HepG2 (cell line): ENCODE results near the gene KLHL30. TPM values are rescaled to one million over a fixed set of nuclear protein-coding genes. Genes with fewer than 3 reads are reported as not detected.

ENCODE experiments used
- ATAC-seq: fragments of 200-7000 bp; cut with Tn5 transposase; 3 replicates; pipeline ENCODE4 v1.9.1; 2020; ENCODE audit warnings: mild to moderate bottlenecking, moderate library complexity
- BruUV-seq: library from RNA; stranded (reverse); fragments of 400-500 nt; replicated peaks from 2 replicates; lab custom pipeline; 2021; lab: Mats Ljungman, UMichigan
- CTCF ChIA-PET: fragments of 300-600 bp; formaldehyde crosslinking; extraction: SDS; loops from one replicate; lab custom pipeline; 2021; ENCODE audit warnings: low total read pairs, inconsistent platforms, low intra/inter-chr PET ratio; lab: Yijun Ruan, JAX
- POLR2A ChIA-PET: fragments of 350-600 bp; sonication (Branson Sonifier 250); formaldehyde crosslinking; loops from one replicate; lab custom pipeline; 2020; ENCODE audit warnings: antibody characterized with exemption, inconsistent platforms; lab: Yijun Ruan, JAX
- DNase-seq: peaks from one replicate; pipeline ENCODE4 v3.0.0-alpha.2; 2015; ENCODE audit warnings: low spot score
- FAIRE-seq: peaks from 3 replicates; lab custom pipeline; 2011; peaks lifted over from hg19 to GRCh38; lab: Jason Lieb, UNC
- H2AFZ ChIP-seq: one replicate; pipeline ENCODE4 v1.6.1; 2011; ENCODE audit warnings: low read length, inconsistent platforms
- H3K27ac ChIP-seq: fragments of 300-600 bp; 3 replicates; pipeline ENCODE4 v1.8.0; 2011; ENCODE audit warnings: mixed run types, mild to moderate bottlenecking, mixed read lengths, low read length, inconsistent platforms; ENCODE audit not compliant: insufficient read depth; ENCODE audit errors: extremely low read length
- H3K27me3 ChIP-seq, 2 experiments: fragments of 200-600 bp in 1 of 2; 2 replicates in 1 of 2; 3 replicates in 1 of 2; pipeline versions ENCODE4 v1.6.0 to v1.8.0; 2011; ENCODE audit warnings: low read length in 2 of 2, mild to moderate bottlenecking in 2 of 2, moderate library complexity in 2 of 2, inconsistent platforms in 1 of 2; ENCODE audit not compliant: insufficient read depth in 2 of 2, control insufficient read depth in 1 of 2
- H3K36me3 ChIP-seq, 2 experiments: fragments of 200-600 bp in 1 of 2; replicated peaks in 1 of 2; 2 replicates in 1 of 2; 3 replicates in 1 of 2; pipeline versions ENCODE4 v1.5.1 to v1.8.0; 2011; ENCODE audit warnings: low read length in 2 of 2, inconsistent platforms in 1 of 2; ENCODE audit not compliant: insufficient read depth in 2 of 2, control insufficient read depth in 1 of 2
- H3K4me1 ChIP-seq: 2 replicates; pipeline ENCODE4 v1.5.1; 2012; ENCODE audit warnings: low read length, inconsistent platforms; ENCODE audit not compliant: insufficient read depth
- H3K4me2 ChIP-seq: 2 replicates; pipeline ENCODE4 v1.6.0; 2011; ENCODE audit warnings: low read depth, low read length, inconsistent platforms
- H3K4me3 ChIP-seq, 3 experiments: fragments of 200-600 bp in 1 of 3; sonication (generic), shearing (Covaris generic) in 1 of 3; replicated peaks in 1 of 3; 2 replicates each; pipeline ENCODE4 v1.5.1; 2011 to 2016; ENCODE audit warnings: low read length in 3 of 3, inconsistent platforms in 2 of 3, low read depth in 2 of 3, mild to moderate bottlenecking in 2 of 3, control low read depth in 1 of 3, mixed read lengths in 1 of 3; ENCODE audit not compliant: insufficient read depth in 1 of 3
- H3K79me2 ChIP-seq: one replicate; pipeline ENCODE4 v1.6.1; 2011; ENCODE audit warnings: low read length, inconsistent platforms; ENCODE audit not compliant: insufficient read depth
- H3K9ac ChIP-seq: 2 replicates; pipeline ENCODE4 v1.6.0; 2011; ENCODE audit warnings: mild to moderate bottlenecking, low read depth, low read length, inconsistent platforms; ENCODE audit not compliant: insufficient read depth
- H3K9me3 ChIP-seq: 2 replicates; pipeline ENCODE4 v1.5.1; 2012; ENCODE audit warnings: mild to moderate bottlenecking, low read length
- H4K20me1 ChIP-seq: 2 replicates; pipeline ENCODE4 v1.6.0; 2011; ENCODE audit warnings: inconsistent platforms, mild to moderate bottlenecking, low read length, moderate library complexity; ENCODE audit not compliant: insufficient read depth
- AGO2 ChIP-seq: fragments of 200-400 bp; formaldehyde crosslinking; optimal IDR thresholded peaks from 2 replicates; pipeline ENCODE3; 2017; ENCODE audit warnings: mild to moderate bottlenecking, low read depth, low read length, moderate library complexity
- FOSL2 ChIP-seq: sonication (generic); formaldehyde crosslinking; IDR thresholded peaks from 2 replicates; pipeline ENCODE4 v1.4.0; 2020; ENCODE audit warnings: missing genetic modification reagents
- ZNF674 ChIP-seq: sonication (generic); formaldehyde crosslinking; IDR thresholded peaks from 2 replicates; pipeline ENCODE4 v1.5.0; 2020; ENCODE audit warnings: low read depth, mild to moderate bottlenecking, missing genetic modification reagents
- WGBS: methylation state at CpG from one replicate; pipeline ENCODE4 v1.1.6; 2017; ENCODE audit warnings: low lambda C conversion rate; 5-methylcytosine and 5-hydroxymethylcytosine counted together
- in situ Hi-C: cut with HindIII; loops from 2 replicates; pipeline ENCODE4 v1.10.0; 2017; ENCODE audit warnings: low pct_unique_long_range_greater_than_20kb; ENCODE audit not compliant: extremely low pct_ligation_motif_present
- intact Hi-C: fragments of 100-400 bp; cut with micrococcal nuclease; formaldehyde crosslinking; loops from one replicate; pipeline ENCODE4 v1.10.0; 2022; ENCODE audit not compliant: unreplicated experiment
- polyA plus RNA-seq, 8 experiments: library from polyadenylated mRNA; depleted of rRNA in 3 of 8; stranded (reverse) in 7 of 8; unstranded in 1 of 8; fragments of >200 nt; fragmentation: Illumina TruSeq in 4 of 8; extraction: Trizol in 4 of 8; gene quantifications; 2 replicates each; pipeline versions ENCODE4 v1.2.1 to v1.2.3, GENCODE V29; 2011 to 2016; ENCODE audit warnings: low read depth in 4 of 8, missing spikeins in 1 of 8, mixed read lengths in 1 of 8; ENCODE audit not compliant: insufficient read depth in 1 of 8
- total RNA-seq, 5 experiments: library from RNA; depleted of rRNA; stranded (reverse); fragments of >200 nt; fragmentation: Illumina TruSeq; extraction: Trizol; gene quantifications; 2 replicates each; pipeline ENCODE4 v1.2.3, GENCODE V29; 2016; ENCODE audit warnings: low read depth in 1 of 5
- TF ChIP-seq, protein P1 (sequence below): sonication (generic); formaldehyde crosslinking; IDR thresholded peaks from 2 replicates; pipeline ENCODE4 v1.4.0; 2020; ENCODE audit warnings: missing genetic modification reagents, mild to moderate bottlenecking, borderline replicate concordance
- TF ChIP-seq, protein P2 (sequence below), 2 experiments: fragments of 450-650 bp in 1 of 2; sonication (generic) in 1 of 2; formaldehyde crosslinking; IDR thresholded peaks; 2 replicates each; pipeline versions ENCODE4 v1.5.0 to v1.8.0; 2020 to 2022; ENCODE audit warnings: mild to moderate bottlenecking in 1 of 2, missing genetic modification reagents in 1 of 2
- TF ChIP-seq, protein P3 (sequence below): IDR thresholded peaks from 2 replicates; pipeline ENCODE4 v1.6.1; 2018; ENCODE audit warnings: missing genetic modification reagents

KLHL30 gene
- total and polyA plus RNA-seq, 2 of the 13 experiments (the other 11 are each of a cell fraction or from before 2014, with no cell fraction given): 0.05 TPM; not detected in 1

DNA sequence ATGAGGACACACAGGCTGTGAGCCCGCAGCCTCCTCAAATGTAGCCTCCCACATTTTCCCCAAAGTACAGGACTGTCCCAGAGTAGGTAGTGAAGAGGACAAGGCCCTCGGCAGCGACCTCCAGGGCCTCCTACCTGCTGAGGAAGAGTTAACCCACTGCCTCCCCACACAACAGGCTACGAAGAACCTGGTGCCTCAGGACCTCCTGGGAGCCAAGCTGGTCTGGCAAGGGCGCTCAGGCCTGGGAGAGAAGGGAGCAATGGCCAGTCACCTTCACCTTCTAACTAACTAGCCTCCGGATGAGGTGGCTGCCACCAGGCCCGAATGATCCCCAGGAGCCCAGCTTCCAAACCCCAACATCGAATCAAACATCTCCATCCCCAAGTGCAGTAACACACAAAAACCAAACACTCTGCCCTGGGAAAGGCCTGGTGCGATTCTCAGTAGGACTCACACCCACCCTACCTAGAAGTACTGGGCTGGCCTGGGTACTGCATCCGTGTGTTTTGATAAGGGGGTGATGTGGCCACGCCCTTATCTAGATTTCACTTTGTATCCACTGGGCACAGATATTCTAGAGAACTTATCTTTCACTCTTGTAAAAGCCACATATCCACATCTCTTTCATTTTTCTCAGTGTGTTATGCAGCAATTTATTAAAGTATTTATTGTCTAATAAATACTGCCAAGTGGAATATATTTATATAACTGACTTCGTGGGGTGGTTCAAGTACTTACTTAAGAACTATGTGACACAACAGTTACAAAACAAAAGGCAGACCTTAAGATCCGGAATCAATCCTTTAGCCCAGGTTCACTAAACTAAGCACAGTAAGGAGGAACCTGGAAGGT, 30.0 kb downstream of the KLHL30 start:
- H3K4me2 ChIP-seq: no peak overlapping the region
- H4K20me1 ChIP-seq: no peaks in the 10 kb centered on the region
- peaks cover 23 to 40% of the 10 kb centered on the region in 2 experiments for H3K36me3 ChIP-seq
- in situ Hi-C loops: no loop called here
- WGBS: 98% methylated on average over 12 of the region's 13 CpGs
- H3K4me1 ChIP-seq: peaks cover 13% of the 10 kb centered on the region
- no peak overlapping the region for H2AFZ ChIP-seq
- no peak for ATAC-seq
- no peak overlapping the region for H3K27ac ChIP-seq
- no peak overlapping the region for H3K9ac ChIP-seq
- no TSS peak for BruUV-seq
- no peaks in the 10 kb centered on the region for H3K9me3 ChIP-seq
- peak; percentile 20 for TF ChIP-seq AGO2
- TF ChIP-seq, protein P1, sequence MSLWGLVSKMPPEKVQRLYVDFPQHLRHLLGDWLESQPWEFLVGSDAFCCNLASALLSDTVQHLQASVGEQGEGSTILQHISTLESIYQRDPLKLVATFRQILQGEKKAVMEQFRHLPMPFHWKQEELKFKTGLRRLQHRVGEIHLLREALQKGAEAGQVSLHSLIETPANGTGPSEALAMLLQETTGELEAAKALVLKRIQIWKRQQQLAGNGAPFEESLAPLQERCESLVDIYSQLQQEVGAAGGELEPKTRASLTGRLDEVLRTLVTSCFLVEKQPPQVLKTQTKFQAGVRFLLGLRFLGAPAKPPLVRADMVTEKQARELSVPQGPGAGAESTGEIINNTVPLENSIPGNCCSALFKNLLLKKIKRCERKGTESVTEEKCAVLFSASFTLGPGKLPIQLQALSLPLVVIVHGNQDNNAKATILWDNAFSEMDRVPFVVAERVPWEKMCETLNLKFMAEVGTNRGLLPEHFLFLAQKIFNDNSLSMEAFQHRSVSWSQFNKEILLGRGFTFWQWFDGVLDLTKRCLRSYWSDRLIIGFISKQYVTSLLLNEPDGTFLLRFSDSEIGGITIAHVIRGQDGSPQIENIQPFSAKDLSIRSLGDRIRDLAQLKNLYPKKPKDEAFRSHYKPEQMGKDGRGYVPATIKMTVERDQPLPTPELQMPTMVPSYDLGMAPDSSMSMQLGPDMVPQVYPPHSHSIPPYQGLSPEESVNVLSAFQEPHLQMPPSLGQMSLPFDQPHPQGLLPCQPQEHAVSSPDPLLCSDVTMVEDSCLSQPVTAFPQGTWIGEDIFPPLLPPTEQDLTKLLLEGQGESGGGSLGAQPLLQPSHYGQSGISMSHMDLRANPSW: no peak
- H3K27me3 ChIP-seq: peaks cover 4 to 9% of the 10 kb centered on the region in 2 experiments; a peak in 4 of 5 replicates
- H3K79me2 ChIP-seq: no peaks in the 10 kb centered on the region
- ChIA-PET POLR2A (no interaction called here), CTCF (no interaction called here)
- intact Hi-C loops: no loop called here
- no peak for FAIRE-seq
- no peak for DNase-seq
- no peak overlapping the region for H3K4me3 ChIP-seq

DNA sequence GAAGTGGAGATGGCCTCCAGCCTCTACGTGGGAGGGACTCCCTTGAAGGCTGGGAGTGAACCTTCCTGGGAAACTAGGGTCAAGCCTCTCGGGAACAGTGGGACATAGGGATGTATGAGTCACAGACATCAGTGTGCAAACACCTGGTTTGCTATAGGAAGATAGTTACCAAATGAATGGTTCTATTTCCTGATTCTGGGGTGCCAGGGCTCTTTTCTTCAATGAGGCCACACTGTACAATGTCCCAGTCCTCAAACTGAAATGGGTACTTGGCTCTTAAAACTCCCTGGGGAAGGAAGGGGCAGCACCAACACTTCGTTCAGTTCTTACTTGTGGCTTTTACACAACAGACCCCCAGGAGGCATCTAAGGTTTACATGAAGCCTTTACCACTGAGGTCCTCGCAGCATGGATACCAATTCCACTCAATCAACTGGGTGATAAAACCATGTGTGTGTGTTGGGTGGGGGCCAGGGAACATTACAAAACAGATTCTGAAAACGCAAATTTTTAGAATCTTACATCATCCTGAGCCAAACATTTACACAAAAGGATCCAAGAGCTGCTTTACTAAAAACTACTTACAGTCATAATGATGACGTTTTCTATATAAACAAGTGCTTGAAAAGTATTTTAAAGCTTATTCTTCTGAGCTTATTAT, 30.7 kb downstream of the KLHL30 start:
- H3K36me3 ChIP-seq: peaks cover 24 to 48% of the 10 kb centered on the region in 2 experiments
- H3K9me3 ChIP-seq: no peaks in the 10 kb centered on the region
- H3K27ac ChIP-seq: no peak overlapping the region
- no TSS peak for BruUV-seq
- no peaks in the 10 kb centered on the region for H3K79me2 ChIP-seq
- FAIRE-seq (no peak), DNase-seq (no peak)
- in situ Hi-C loops: no loop called here
- intact Hi-C loops: no loop called here
- no peak overlapping the region for H3K4me3 ChIP-seq
- TF ChIP-seq FOSL2: 0 out of 2 replicates have a peak, but pooled peaks have one; percentile 23
- TF ChIP-seq ZNF674: no peak
- TF ChIP-seq, protein P2, sequence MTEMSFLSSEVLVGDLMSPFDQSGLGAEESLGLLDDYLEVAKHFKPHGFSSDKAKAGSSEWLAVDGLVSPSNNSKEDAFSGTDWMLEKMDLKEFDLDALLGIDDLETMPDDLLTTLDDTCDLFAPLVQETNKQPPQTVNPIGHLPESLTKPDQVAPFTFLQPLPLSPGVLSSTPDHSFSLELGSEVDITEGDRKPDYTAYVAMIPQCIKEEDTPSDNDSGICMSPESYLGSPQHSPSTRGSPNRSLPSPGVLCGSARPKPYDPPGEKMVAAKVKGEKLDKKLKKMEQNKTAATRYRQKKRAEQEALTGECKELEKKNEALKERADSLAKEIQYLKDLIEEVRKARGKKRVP (CRISPR knock-in tag; IDR thresholded peaks at IDR 0.05): peak in 1 of 2 experiments; percentile 76; a peak in 2 of 4 replicates
- TF ChIP-seq, protein P3, sequence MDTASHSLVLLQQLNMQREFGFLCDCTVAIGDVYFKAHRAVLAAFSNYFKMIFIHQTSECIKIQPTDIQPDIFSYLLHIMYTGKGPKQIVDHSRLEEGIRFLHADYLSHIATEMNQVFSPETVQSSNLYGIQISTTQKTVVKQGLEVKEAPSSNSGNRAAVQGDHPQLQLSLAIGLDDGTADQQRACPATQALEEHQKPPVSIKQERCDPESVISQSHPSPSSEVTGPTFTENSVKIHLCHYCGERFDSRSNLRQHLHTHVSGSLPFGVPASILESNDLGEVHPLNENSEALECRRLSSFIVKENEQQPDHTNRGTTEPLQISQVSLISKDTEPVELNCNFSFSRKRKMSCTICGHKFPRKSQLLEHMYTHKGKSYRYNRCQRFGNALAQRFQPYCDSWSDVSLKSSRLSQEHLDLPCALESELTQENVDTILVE (CRISPR knock-in tag): no peak
- TF ChIP-seq, all 625 proteins: peak for 2
- no peak for ATAC-seq
- peaks cover 1 to 2% of the 10 kb centered on the region in 2 experiments; a peak in 2 of 5 replicates for H3K27me3 ChIP-seq
- CTCF ChIA-PET: no interaction called here
- no peaks in the 10 kb centered on the region for H4K20me1 ChIP-seq
- WGBS: 87% methylated on average over 6 of the region's 6 CpGs
- no peak overlapping the region for H3K9ac ChIP-seq
- H2AFZ ChIP-seq: no peak overlapping the region
- H3K4me2 ChIP-seq: no peak overlapping the region
- H3K4me1 ChIP-seq: peaks cover 12% of the 10 kb centered on the region
- POLR2A ChIA-PET: no interaction called here
